ENCODE measurements around the gene CALCR. TPM values are rescaled to one million over a fixed set of nuclear protein-coding genes. Genes with fewer than 3 reads are reported as not detected.

The CALCR gene
- total RNA-seq, 1 experiment from 2014 or later: 0.10 TPM

GRCh38 chr7:93569189-93569588 is 5.3 kb downstream of the CALCR start:
- Histone ChIP-seq H3K4me2 (ENCODE audit: low read length) (no peak overlapping the region), H3K9me2 (ENCODE audit: insufficient read depth) (no peaks in the 10 kb centered on the region), H3K79me2 (ENCODE audit: insufficient read depth, low read length) (no peaks in the 10 kb centered on the region), H3K9ac (ENCODE audit: low read length) (no peak overlapping the region), H3K27me3 (ENCODE audit: insufficient read depth, low read length) (peaks cover 11% of the 10 kb centered on the region; the same call in 1 of the 2 replicates), H2AFZ (ENCODE audit: low read depth, low read length, poor library complexity, severe bottlenecking) (no peak overlapping the region), H3K27ac (ENCODE audit: low read depth, low read length) (no peak overlapping the region), H3K4me3 (replicated peaks in 1 of 2; ENCODE audit: low read depth in 1 of 2, low read length in 2 of 2) (no peak overlapping the region), H3K4me1 (ENCODE audit: control insufficient read depth in 1 of 2, insufficient read depth in 2 of 2, low read length in 2 of 2) (no peaks in the 10 kb centered on the region), H4K20me1 (ENCODE audit: insufficient read depth) (no peaks in the 10 kb centered on the region), H3K9me3 (ENCODE audit: control insufficient read depth in 1 of 2, insufficient read depth in 1 of 2, low read depth in 1 of 2, low read length in 2 of 2) (no peaks in the 10 kb centered on the region), H3K36me3 (ENCODE audit: control insufficient read depth in 1 of 2, insufficient read depth in 2 of 2, low read length in 2 of 2) (no peaks in the 10 kb centered on the region)
- ATAC-seq (no peak), DNase-seq (ENCODE audit: low read depth, low spot score) (no peak)
- ChIA-PET POLR2A (no interaction called here), CTCF (no interaction called here), RAD21 (ENCODE audit: low non-redundant PET in 1 of 2, low total read pairs in 2 of 2, uncharacterized antibody in 2 of 2, unreplicated experiment in 2 of 2) (no interaction called here)
- no TSS peak for BruUV-seq (replicated peaks)
- intact Hi-C loops (cut with micrococcal nuclease): no loop called here
- TF ChIP-seq CBX3 (IDR thresholded peaks at IDR 0.05; ENCODE audit: low read depth) (no peak), ATF3 (IDR thresholded peaks at IDR 0.05) (no peak), EZH2phosphoT487 (IDR thresholded peaks at IDR 0.05; ENCODE audit: borderline replicate concordance) (no peak), EGR1 (IDR thresholded peaks at IDR 0.05; ENCODE audit: low read depth) (no peak), EZH2 (IDR thresholded peaks at IDR 0.05) (no peak), TCF7L2 (IDR thresholded peaks at IDR 0.05; ENCODE audit: borderline replicate concordance, extremely low read depth, insufficient read depth, insufficient read length) (no peak), SP1 (IDR thresholded peaks at IDR 0.05; ENCODE audit: low read depth) (no peak), FOSL1 (IDR thresholded peaks at IDR 0.05; ENCODE audit: low read depth) (no peak), JUND (IDR thresholded peaks at IDR 0.05) (no peak), POLR2A (IDR thresholded peaks at IDR 0.05; ENCODE audit: borderline replicate concordance, extremely low read depth, insufficient read depth, insufficient read length) (no peak), ZFX (IDR thresholded peaks at IDR 0.05) (no peak), MAX (IDR thresholded peaks at IDR 0.05) (no peak), ZBTB33 (IDR thresholded peaks at IDR 0.05; ENCODE audit: extremely low read depth, insufficient replicate concordance, low read length) (no peak)
